IPS DF 6.9 (cell line): ENCODE data around the gene ZNF860.
"Not testable (repeated sequence)": the region's sequence is repeated elsewhere in the genome, so short reads cannot be mapped to it uniquely, and the experiment has no call there.

ENCODE experiments used
- DNase-seq: peaks from one replicate; pipeline ENCODE4 v3.0.0-alpha.2; 2013; ENCODE audit warnings: low read depth, low spot score
- H3K27ac ChIP-seq: one replicate; pipeline ENCODE4 v1.5.1; 2013; ENCODE audit warnings: low read length, control low read depth
- H3K27me3 ChIP-seq: 2 replicates; pipeline ENCODE4 v1.6.1; 2013; ENCODE audit warnings: mild to moderate bottlenecking, low read length; ENCODE audit not compliant: control insufficient read depth, insufficient read depth
- H3K36me3 ChIP-seq: 2 replicates; pipeline ENCODE4 v1.6.1; 2013; ENCODE audit warnings: low read length; ENCODE audit not compliant: control insufficient read depth, insufficient read depth
- H3K4me1 ChIP-seq: 2 replicates; pipeline ENCODE4 v1.6.1; 2013; ENCODE audit warnings: low read length; ENCODE audit not compliant: control insufficient read depth, insufficient read depth
- H3K4me3 ChIP-seq: 2 replicates; pipeline ENCODE4 v1.5.1; 2013; ENCODE audit warnings: mild to moderate bottlenecking, low read length
- H3K9me3 ChIP-seq: 2 replicates; pipeline ENCODE4 v1.6.1; 2013; ENCODE audit warnings: low read length, inconsistent platforms; ENCODE audit not compliant: control insufficient read depth, insufficient read depth
- WGBS: extraction: QIAGEN DNeasy Blood & Tissue Kit; methylation state at CpG from one replicate; pipeline ENCODE4 v1.1.7; 2013; ENCODE audit warnings: mixed read lengths, missing lambda C conversion rate; ENCODE audit not compliant: insufficient read length, insufficient coverage; 5-methylcytosine and 5-hydroxymethylcytosine counted together

ZNF860 gene

DNA sequence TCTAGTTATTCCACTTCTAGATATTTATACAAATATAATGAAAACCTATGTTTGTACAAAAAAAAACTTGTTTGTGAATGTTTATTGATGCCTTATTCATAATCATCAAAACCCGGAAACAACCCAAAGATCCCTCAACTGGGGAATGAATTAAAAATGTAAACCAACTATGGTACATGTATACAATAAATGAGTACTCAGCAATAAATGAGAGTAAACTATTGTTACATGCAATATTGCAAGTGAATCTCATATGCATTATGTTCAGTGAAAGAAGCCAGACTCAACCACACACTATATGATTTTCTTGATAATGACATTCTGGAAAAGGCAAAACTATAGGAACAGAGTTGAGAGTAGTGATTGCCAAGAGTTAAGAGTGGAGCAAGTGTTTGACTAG lies 12.3 kb downstream of the ZNF860 start:
- H3K4me1 ChIP-seq, result no peaks in the 10 kb centered on the region
- H3K4me3 ChIP-seq, result no peak overlapping the region
- H3K9me3 ChIP-seq, result no peaks in the 10 kb centered on the region
- H3K36me3 ChIP-seq, result no peaks in the 10 kb centered on the region
- H3K27me3 ChIP-seq, result no peaks in the 10 kb centered on the region
- WGBS, result no CpG with 5 or more reads among the region's 1 CpG
- H3K27ac ChIP-seq, result no peak overlapping the region
- DNase-seq, result no peak

DNA sequence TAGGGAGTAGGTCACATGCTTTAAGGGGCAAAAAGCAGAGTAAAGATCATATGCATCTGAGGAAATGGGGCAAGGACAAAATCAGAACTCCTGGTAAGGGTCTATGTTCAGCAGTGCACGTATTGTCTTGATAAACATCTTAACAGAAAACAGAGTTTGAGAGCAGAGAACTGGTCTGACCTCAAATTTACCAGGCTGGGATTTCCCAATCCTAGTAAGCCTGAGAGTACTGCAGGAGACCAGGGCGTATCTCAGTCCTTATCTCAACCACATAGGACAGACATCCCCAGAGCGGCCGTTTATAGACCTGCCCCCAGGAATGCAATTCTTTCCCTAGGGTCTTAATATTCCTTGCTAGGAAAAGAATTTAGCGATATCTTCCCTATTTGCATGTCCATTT lies 13.5 kb downstream of the ZNF860 start:
- no CpG with 5 or more reads among the region's 5 CpGs for WGBS
- H3K27me3 ChIP-seq, H3K27ac ChIP-seq, H3K4me1 ChIP-seq, H3K4me3 ChIP-seq, DNase-seq, H3K36me3 ChIP-seq, H3K9me3 ChIP-seq: not testable (repeated sequence)

DNA sequence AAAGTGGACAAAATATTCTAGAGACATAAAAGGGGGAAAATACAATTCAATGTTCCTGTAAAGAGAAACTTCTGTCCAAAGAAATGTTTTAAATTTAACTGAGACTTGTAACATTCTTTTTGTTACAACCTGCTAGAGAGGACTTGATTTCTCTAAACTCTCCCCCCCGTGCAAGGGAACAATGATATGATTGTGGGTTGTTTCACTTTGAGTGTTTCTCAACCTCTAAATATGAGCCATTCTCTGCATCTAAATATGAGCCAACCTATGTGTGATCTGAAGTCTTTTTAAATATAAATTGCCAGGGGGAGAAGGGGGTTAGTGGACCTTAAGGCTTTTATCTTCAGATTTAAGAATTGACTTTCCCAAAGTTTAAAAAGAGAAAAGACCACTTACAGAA lies 14.6 kb downstream of the ZNF860 start:
- Histone ChIP-seq H3K27ac (no peak overlapping the region), H3K4me1 (no peaks in the 10 kb centered on the region), H3K4me3 (no peak overlapping the region), H3K9me3 (no peaks in the 10 kb centered on the region), H3K36me3 (no peaks in the 10 kb centered on the region), H3K27me3 (no peaks in the 10 kb centered on the region)
- DNase-seq, result no peak
- no CpG with 5 or more reads among the region's 1 CpG for WGBS

DNA sequence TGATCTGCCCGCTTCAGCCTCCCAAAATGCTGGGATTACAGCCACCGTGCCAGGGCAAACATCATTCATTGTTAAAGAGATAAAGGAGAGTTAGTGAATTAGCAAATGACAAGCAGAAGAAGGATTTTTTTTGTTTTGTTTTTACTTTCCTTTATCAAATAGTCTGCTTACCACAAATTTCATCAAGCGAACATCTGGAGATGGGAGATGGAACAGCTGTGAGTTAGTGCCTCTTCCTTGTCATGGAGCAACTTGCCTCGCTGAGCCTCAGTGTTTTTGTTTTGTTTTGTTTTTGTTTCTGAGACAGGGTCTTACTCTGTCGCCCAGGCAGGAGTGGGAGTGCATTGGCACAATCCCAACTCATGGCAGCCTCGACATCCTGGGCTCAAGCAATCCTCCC lies 15.9 kb downstream of the ZNF860 start:
- H3K9me3 ChIP-seq, result no peaks in the 10 kb centered on the region
- no peaks in the 10 kb centered on the region for H3K27me3 ChIP-seq
- H3K36me3 ChIP-seq, result no peaks in the 10 kb centered on the region
- H3K4me3 ChIP-seq, result no peak overlapping the region
- no peak for DNase-seq
- H3K4me1 ChIP-seq, result no peaks in the 10 kb centered on the region
- no CpG with 5 or more reads among the region's 6 CpGs for WGBS
- H3K27ac ChIP-seq, result no peak overlapping the region

DNA sequence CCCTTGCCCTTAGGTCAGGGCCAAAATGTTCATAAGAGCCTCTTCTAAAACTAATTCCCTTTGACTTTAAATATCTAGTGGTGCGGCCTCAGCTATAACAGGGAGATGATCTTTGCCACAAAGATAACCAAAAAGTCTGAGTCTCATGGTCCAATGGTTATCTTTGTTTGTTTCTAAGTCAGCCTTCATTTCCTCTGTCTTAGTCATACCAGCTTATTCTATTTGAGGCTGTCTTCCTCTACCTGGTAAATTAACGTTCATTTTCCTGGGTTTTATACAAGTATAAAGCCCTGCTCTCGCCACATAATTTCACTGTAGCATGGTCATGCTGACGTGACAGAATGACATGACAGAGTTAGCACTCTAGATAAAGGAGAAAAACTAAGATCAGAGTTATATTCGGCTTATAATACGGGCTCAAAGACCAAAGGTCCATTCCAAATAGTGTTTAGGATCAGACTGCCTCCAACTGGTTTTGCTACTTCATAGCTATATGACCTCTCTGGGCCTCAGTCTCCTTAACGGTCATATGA lies 18.4 kb downstream of the ZNF860 start:
- Histone ChIP-seq H3K27me3 (no peaks in the 10 kb centered on the region), H3K4me3 (no peak overlapping the region), H3K36me3 (no peaks in the 10 kb centered on the region), H3K27ac (no peak overlapping the region), H3K4me1 (peaks cover 8% of the 10 kb centered on the region; the same call in 1 of the 2 replicates), H3K9me3 (no peaks in the 10 kb centered on the region)
- DNase-seq, result no peak
- no CpG with 5 or more reads among the region's 7 CpGs for WGBS

DNA sequence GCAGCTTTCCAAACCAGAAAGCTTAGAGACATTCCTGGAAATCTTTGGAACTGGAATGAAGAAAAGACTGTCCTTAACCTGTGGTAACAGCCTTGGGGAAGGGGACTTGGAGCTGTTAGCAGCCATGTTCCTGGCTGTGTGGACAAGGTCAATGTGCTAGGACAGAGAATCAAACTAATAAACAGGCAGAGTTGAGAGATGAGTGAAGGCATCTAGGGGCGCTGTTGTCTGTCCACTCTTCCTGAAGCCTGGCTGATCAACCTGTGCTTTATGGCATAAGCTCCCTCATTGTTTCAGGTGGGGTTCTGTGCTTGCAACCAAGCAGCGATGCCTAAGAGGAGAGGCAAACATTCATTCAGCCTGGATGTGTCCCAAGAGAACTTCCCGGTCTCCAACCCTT lies 19.3 kb downstream of the ZNF860 start:
- peaks cover 8% of the 10 kb centered on the region; the same call in 1 of the 2 replicates for H3K4me1 ChIP-seq
- WGBS, result no CpG with 5 or more reads among the region's 3 CpGs
- no peak overlapping the region for H3K27ac ChIP-seq
- H3K4me3 ChIP-seq, result no peak overlapping the region
- no peak for DNase-seq
- no peaks in the 10 kb centered on the region for H3K27me3 ChIP-seq
- no peaks in the 10 kb centered on the region for H3K9me3 ChIP-seq
- no peaks in the 10 kb centered on the region for H3K36me3 ChIP-seq

DNA sequence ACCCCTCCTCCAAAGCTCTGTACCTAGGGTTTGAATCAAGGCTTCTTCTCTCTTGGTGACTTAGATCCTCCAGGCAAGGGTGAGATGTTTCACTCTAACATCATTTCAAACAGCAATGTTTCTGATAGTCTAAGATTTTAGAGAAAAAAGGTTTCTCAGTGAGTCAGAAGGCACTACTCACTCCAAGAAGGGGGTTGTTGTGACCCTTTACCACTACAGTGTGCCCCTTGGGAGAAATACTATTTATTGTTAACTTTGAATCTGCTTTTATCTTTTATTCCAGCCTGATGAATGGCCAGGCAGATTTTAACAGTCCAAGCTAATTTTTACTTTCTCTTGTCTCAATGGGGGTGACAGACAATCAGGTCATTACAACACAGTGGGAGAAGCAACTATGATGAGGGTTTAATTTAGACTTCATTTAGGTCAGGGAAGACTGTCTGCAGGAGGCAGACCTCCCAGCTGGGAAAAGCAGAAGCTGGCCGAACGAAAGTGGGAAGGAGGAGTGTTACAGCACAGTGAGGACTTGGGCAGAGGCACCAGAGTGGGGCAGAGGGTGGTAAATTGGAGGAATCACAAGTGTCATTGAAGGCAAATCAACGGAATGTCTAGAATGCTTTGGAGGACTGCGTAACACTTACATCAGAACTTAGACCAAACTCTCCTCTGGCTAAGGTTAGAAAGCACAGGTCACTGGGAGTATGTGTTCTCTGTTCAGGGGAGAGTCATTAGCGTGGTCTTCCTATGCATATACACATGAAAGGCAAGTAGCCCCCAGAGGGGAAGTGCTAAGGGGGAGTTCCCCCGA lies 21.2 kb downstream of the ZNF860 start:
- DNase-seq, result no peak
- Histone ChIP-seq H3K36me3 (no peaks in the 10 kb centered on the region), H3K4me3 (no peak overlapping the region), H3K27ac (no peak overlapping the region), H3K4me1 (peaks cover 8% of the 10 kb centered on the region; the same call in 1 of the 2 replicates), H3K27me3 (no peaks in the 10 kb centered on the region), H3K9me3 (no peaks in the 10 kb centered on the region)
- no CpG with 5 or more reads among the region's 6 CpGs for WGBS

DNA sequence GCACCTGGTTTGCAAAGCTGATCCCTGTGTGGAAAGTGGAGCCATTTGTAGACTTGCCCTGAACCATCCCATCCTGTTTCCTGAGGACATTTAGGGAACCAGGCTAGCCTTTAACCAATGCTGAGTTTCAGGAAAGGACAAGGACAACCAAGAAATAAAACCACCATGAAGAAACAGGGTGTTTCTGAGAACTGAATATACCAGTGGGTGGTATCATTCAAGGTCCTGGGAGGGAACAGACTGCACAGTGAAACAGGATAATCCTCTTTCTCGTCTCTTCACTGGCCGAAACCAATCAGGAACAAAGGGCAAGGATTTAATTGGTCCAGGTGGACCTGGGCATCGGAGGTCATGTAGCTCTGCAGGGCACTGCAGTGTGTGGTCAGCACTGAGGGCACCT lies 21.8 kb downstream of the ZNF860 start:
- no peak overlapping the region for H3K4me3 ChIP-seq
- no peak for DNase-seq
- H3K36me3 ChIP-seq, result no peaks in the 10 kb centered on the region
- no peaks in the 10 kb centered on the region for H3K27me3 ChIP-seq
- peaks cover 8% of the 10 kb centered on the region; the same call in 1 of the 2 replicates for H3K4me1 ChIP-seq
- WGBS, result no CpG with 5 or more reads among the region's 3 CpGs
- no peak overlapping the region for H3K27ac ChIP-seq
- H3K9me3 ChIP-seq, result no peaks in the 10 kb centered on the region

DNA sequence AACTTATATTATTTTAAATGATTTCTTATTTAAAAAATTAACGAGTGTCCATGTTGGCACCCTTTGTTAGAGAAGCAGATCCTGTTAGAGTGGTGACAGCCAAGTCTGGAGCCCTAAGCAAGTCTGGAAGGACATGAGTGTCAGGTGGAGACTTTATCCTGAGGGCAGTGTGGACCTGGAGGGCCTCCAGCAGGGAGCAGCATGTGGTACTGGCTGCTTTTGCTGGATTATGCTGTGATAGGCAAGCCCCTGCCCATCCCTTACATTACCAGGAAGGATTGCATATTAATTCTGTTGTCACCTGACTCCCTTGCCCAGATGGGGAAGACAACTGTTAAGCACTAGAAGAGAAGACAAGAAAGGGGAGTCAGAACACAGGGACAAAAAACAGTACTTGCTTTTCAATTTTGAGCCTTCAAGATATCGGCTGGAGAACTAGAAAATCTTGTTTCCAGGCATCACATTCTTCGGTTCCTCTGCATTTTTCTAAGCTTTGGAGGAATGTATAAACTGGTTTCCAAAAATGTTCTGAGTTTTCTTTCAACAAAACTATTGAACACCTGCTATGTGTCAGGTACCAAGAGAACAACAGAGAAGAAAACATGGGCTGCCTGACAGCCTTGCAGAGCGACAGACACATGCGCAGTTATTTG lies 22.7 kb downstream of the ZNF860 start:
- DNase-seq, result no peak
- no peaks in the 10 kb centered on the region for H3K27me3 ChIP-seq
- no peak overlapping the region for H3K4me3 ChIP-seq
- no peaks in the 10 kb centered on the region for H3K9me3 ChIP-seq
- H3K36me3 ChIP-seq, result no peaks in the 10 kb centered on the region
- H3K27ac ChIP-seq, result no peak overlapping the region
- peaks cover 8% of the 10 kb centered on the region; the same call in 1 of the 2 replicates for H3K4me1 ChIP-seq
- no CpG with 5 or more reads among the region's 5 CpGs for WGBS

DNA sequence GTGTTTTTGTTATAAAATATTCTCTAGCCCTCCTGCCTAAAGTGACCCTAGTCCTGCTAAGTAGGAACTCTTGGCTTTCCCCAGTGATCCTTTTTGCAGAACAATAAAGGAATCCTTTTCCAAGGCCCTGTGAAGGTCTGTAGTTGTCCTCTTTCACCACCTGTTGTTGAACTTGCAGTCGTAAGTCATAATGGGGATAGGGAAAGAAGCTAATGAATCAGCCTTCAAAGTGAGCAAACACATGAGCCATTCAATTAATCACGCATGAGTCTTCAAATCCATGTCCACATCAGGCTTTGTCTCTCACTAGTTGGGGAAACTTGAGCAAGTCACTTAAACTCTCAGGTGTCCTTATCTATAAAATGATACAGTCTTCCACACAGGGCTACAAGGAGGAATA lies 27.6 kb downstream of the ZNF860 start:
- Histone ChIP-seq H3K36me3 (no peaks in the 10 kb centered on the region), H3K4me1 (peaks cover 2% of the 10 kb centered on the region; the same call in 1 of the 2 replicates), H3K27me3 (no peaks in the 10 kb centered on the region), H3K27ac (no peak overlapping the region), H3K9me3 (no peaks in the 10 kb centered on the region), H3K4me3 (no peak overlapping the region)
- no peak for DNase-seq
- no CpG with 5 or more reads among the region's 2 CpGs for WGBS
